KG1 (cell line): ENCODE measurements around the gene ARL4C.
"Not testable (repeated sequence)": the region's sequence is repeated elsewhere in the genome, so short reads cannot be mapped to it uniquely, and the experiment has no call there.

Experiments used
- DNase-seq: peaks from one replicate; lab custom pipeline; 2025; lab: John Stamatoyannopoulos, UW

ARL4C gene

GRCh38 chr2:234472155-234472554 is 24.7 kb downstream of the ARL4C start:
- DNase-seq: no peak

GRCh38 chr2:234469972-234470371 is 26.9 kb downstream of the ARL4C start:
- no peak for DNase-seq

GRCh38 chr2:234469251-234469845 is 27.5 kb downstream of the ARL4C start:
- no peak for DNase-seq

- no peak for DNase-seq
These were observed 28.4 kb downstream of the ARL4C start for GRCh38 chr2:234468503-234468902.

- no peak for DNase-seq
These were observed 29.6 kb downstream of the ARL4C start for GRCh38 chr2:234467289-234467688.

- no peak for DNase-seq
These were observed 32.6 kb downstream of the ARL4C start for GRCh38 chr2:234464291-234464645.

- no peak for DNase-seq
These were observed 33.1 kb downstream of the ARL4C start for GRCh38 chr2:234463626-234464290.

- no peak for DNase-seq
These were observed 34.5 kb downstream of the ARL4C start for GRCh38 chr2:234462218-234462992.

- DNase-seq: no peak
These were observed 37.4 kb downstream of the ARL4C start for GRCh38 chr2:234459401-234460009.

GRCh38 chr2:234458466-234458865 is 38.4 kb downstream of the ARL4C start:
- no peak for DNase-seq

- DNase-seq: no peak
These were observed 39.5 kb downstream of the ARL4C start for GRCh38 chr2:234457421-234457820.

- DNase-seq: not testable (repeated sequence)
These were observed 41.6 kb downstream of the ARL4C start for GRCh38 chr2:234455246-234455645.

- DNase-seq: no peak
These were observed 42.4 kb downstream of the ARL4C start for GRCh38 chr2:234454433-234454832.

GRCh38 chr2:234453216-234453615 is 43.7 kb downstream of the ARL4C start:
- DNase-seq: no peak

- no peak for DNase-seq
These were observed 44.8 kb downstream of the ARL4C start for GRCh38 chr2:234451852-234452625.

- no peak for DNase-seq
These were observed 45.6 kb downstream of the ARL4C start for GRCh38 chr2:234451242-234451641.

GRCh38 chr2:234450431-234451124 is 46.3 kb downstream of the ARL4C start:
- DNase-seq: no peak

GRCh38 chr2:234448506-234449184 is 48.2 kb downstream of the ARL4C start:
- DNase-seq: no peak

- DNase-seq: no peak
These were observed 48.9 kb downstream of the ARL4C start for GRCh38 chr2:234447963-234448362.

GRCh38 chr2:234447189-234447588 is 49.7 kb downstream of the ARL4C start:
- DNase-seq: no peak
